Measurements from ENCODE around the gene MEGF11.
"Not testable (repeated sequence)": the region's sequence is repeated elsewhere in the genome, so short reads cannot be mapped to it uniquely, and the experiment has no call there.

The MEGF11 gene

DNA sequence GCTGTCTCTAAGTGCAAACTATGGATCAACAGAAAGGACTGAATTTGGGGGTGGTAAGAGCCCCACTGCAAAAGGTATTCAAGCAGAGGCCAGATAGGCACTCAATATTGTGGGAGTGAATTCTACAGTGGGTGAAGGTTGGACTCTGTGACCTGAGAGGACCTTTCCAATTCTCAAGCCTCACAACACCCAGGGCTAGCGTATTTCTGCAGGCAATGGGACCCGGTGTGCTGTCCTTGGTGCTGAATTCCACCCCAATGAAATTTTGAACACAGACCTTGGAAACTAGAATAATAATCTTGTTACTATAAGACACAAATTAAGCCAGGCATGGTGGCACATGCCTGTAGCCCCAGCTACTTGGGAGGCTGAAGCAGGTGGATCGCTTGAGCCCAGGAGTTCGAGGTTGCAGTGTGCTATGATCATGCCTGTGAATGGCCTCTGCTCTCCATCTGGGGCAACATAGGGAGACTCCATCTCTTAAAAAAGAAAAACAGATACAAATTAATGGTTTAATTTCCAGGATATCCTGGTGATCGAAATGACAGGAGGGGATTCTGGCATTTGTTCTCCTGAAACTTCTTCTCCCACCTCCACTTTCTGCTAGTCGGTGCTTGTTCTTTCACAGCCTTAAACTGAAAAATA lies 248.8 kb downstream of the MEGF11 start:
- DNase-seq (ENCODE audit: low read depth in 3 of 3) = no peak

DNA sequence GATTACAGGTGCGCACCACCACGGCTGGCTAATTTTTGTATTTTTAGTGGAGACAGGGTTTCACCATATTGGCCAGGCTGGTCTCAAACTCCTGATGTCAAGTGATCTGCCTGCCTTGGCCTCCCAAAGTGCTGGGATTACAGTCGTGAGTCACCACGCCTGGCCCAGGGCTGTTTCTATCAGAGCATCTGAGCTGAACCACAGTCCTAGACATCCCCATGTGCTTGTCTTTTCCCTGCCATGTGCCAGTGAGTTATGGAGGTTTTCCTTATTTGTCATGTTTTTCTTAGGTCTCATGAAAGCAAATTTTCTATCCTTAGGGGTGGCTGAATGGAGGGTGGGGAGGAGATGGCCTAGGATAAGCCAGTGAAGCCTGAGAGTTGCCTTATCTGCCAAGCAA lies 250.4 kb downstream of the MEGF11 start:
- not testable (repeated sequence) for DNase-seq (ENCODE audit: low read depth in 3 of 3)

DNA sequence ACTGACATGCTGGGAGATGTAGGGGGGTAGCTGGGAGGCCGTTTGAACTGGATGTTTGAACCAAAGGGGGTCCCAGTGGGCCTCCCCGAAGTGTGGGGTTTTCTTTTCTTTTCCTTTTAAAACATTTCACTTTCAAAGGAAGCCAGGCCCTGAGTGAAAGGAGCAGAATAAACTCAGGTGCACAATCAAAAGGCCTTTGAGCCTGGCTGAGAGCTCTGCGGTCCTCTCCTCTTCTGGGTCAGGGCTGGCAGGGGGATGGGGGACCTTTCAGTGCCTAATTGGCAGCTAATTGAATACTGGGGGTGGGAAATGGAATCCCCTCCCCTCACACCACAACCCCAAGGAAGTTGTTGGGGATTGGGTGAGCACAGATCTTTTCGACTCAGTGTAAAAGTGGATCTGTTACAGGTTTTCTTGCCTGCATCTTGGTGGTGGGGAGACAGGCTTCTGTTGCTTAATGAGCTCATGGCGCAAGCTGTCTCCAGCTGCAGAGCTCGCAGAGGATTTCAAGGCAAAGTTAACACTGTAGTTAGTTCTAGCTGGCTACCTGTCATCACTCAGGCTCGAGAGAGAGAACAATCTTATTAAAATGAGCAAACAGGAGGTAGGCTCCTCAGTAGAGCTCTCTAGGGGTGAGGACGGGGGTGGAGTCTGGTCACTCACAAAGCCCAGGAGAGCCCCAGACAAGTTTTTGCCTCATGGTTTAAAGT lies 251.7 kb downstream of the MEGF11 start:
- DNase-seq (ENCODE audit: low read depth in 3 of 3) = no peak

DNA sequence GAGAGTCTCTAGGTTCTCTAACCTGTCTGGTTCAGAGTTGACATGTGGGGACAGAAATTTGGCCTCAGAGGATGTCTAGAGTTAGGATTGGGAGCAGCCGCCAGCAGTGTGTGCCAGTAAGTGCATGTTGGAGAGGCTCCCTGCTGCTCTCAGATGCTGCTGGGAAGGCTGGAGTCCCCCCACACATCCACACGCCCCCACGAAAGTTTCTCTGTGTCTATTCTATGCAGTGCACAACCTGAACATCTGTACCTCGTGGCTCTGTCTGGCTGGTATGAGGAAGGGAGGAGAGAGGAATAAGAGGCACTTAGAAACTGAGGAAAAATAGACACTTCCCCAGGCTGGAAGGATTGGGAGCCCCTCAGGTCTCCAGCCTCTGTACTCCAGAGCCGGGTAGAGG lies 252.5 kb downstream of the MEGF11 start:
- DNase-seq (ENCODE audit: low read depth in 3 of 3) = no peak

DNA sequence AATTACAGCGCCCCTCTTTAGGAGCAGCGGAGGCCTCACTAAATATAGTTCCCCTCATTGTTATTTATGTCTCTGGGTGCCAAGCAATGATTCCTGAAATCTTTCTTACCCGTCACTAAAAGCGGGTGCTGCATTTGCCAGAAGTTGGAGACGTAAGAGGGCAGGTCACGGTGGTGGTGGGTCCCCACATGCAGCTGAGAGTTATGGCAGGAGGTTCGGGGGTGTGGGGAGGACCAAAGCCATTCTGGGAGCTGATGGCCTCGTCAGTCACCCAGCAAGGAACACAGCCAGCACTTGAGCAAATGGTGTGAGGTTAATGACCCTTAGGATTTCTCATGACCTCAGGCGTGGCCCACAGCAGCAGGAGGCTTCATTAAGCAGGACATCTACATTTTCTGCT lies 255.1 kb downstream of the MEGF11 start:
- no peak for DNase-seq (ENCODE audit: low read depth in 3 of 3)

DNA sequence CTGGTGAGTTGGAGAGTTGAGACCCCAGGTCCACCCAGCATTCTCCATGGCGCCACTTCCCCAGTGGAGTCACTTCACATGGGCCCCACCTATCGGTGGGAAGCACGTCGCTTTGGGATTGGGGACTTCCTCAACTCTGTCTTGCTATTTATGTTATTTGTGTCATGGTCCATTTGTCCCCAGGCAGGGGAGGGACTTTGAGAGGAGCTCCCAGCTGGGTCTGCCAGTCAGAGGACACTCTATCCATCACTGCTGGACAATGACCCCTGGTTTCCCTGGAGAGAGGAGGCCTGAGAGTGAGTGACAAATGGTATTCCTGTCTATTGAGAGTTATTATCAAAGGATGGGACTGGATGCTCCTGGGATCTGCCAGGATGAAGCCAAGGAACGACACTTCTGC lies 256.6 kb downstream of the MEGF11 start:
- DNase-seq (ENCODE audit: low read depth in 3 of 3) = no peak

DNA sequence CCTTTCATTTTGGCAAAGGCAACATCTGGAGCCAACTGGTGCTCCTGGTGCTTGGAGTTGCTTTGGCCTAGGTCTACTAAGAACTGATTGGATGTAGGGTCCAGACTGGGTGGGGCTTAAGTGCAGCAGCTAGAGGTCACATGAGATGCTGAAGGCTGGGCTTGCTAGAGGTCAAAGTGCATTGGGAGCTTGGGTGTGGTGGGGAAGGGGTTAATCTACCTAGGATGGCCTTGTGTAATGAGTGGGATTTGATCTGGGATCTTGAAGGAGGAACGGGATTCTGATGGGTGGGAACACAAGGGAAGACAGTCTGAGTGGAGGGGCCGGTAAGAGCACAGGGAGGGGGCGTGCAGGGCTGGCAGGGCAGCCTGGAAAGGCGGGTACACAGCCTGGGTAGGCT lies 258.7 kb downstream of the MEGF11 start:
- DNase-seq (ENCODE audit: low read depth in 3 of 3) = no peak

DNA sequence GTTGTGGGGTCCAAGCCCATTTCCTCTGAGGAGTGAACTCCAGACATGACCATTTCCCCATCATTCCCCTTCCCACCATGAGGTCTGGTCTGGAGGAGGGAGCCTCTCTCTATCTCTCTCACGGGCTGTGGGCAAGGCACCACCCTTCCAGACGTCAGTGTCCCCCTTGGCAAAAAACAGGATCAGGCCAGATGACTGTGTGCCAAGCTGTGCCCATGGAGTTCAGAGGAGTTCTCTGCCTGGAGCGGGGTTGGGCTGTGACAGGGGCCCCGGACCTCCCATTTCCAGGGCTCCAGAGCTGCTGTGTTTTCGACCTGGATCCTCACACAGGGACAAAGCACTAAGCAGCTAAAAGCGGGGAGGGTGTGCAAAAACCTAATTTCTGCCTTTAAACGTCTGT lies 259.8 kb downstream of the MEGF11 start:
- no peak for DNase-seq (ENCODE audit: low read depth in 3 of 3)

DNA sequence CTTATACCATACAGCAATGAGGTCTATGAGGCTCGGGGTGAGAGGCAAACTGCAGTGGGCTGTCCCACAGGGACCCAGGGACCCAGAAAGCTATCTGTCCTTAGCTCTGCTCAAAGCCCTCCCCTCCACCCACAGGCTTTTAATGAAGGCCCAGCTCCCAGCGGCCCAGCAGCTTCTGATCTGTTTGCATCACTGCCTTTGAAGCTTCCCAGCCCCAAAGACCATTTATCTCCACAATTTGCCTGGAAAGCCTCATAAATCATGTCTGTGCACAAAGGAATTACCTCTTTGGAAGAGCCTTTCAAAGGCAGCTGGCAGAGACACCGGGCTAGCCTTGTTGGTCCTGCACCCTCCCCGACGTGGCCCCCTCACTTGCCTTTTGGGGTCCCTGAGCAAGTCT lies 260.3 kb downstream of the MEGF11 start:
- DNase-seq (ENCODE audit: low read depth in 3 of 3) = no peak

DNA sequence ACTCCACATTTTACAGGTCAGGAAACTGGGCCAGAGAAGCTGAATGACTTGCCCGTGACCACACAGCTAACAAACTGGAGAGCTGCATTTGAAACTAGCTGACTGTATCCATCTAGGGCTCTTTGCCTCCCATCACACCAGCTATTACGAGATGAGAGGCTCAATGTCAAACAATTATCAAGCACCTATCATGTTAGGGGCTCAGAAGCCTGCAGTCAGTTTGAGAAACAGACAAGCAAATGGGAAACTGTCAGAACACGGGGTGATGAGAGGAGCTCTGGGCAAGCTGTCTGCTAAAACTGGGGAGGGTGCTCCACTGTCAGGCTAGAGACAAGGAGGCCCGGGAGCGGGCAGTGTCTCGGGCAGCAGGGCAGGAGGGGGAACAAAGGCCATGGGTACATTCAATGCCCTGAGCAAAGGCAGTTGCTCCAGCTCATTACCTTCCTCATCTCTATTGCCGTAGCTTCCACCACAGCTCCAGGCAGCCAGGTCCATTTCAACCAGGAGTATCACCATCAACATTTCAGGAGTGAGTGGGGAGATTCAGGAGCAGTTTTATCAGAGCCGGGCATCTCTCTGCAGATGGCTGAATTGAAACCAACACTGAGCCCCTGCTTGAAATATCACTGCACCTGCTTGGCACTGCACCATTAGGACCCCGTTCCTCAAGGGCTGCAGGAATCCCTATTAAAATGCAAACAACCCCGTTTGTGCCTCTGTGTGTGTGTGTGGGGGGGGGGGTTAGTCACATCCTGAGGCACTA lies 261.6 kb downstream of the MEGF11 start:
- DNase-seq (ENCODE audit: low read depth in 3 of 3) = no peak

DNA sequence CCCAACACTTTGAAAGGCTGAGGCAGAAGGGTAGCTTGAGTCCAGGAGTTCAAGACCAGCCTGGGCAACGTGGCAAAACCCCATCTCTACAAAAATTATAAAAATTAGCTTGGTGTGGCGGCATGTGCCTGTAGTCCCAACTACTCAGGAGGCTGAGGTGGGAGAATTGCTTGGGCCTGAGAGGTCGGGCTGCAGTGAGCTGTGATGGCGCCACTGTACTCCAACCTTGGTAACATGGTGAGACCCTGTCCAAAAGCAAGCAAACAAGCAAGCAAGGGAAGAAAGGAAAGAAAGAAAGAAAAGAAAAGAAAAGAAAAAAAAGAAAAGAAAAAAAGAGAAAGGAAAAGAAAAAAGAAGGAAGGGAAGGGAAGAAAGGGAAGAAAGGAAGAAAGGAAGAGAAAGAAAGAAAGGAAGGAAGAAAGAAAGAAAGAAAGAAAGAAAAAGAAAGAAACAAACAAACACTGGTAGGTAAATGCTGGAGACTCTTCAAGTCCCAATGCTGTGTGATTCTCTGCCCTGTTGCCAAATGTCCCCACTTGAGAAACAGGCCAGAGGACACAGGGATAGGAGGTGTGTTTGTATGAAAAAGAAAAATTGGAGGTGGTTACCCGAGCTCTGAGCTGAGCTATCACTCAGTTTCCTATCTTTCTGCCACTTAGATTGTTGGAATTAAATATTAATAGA lies 263.1 kb downstream of the MEGF11 start:
- DNase-seq (ENCODE audit: low read depth in 3 of 3) = no peak

DNA sequence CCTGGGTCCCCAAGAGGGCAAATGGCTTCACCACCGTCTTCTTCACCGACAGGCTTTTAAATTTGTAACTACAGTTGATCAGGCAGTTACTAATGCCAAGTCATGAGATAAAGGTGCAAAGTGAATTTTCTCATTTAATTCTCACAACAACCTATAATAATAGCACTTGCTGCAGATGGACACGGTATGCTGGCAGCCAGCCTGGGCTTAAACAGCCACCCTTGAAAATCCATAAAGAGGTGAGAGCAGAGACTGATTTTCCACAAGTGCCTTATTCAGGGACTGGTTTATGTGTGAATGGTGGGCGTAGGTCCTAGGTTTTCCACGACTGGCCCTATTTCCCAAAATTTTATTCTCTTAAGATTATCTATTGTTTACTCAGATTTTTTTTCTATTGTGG lies 266.4 kb downstream of the MEGF11 start:
- no peak for DNase-seq (ENCODE audit: low read depth in 3 of 3)

DNA sequence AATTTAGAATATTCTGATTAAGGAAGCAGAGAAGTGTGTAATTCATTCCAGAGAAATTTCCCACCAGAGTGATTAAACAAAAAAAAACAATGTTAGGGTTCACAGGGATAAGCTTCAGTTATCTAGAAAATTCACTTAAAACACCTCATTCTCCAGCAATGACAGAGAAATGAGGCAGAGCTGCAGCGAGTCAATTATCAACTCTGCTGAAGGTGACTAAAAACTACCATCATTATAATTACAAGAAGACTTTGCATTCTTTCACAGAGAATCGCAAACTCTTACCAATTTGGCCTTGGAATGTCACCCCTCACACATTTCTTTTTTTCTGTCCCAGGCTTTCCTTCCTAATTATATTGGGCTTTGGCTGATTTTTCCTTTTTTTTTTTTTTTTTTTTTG lies 267.1 kb downstream of the MEGF11 start:
- DNase-seq (ENCODE audit: low read depth in 3 of 3) = no peak

DNA sequence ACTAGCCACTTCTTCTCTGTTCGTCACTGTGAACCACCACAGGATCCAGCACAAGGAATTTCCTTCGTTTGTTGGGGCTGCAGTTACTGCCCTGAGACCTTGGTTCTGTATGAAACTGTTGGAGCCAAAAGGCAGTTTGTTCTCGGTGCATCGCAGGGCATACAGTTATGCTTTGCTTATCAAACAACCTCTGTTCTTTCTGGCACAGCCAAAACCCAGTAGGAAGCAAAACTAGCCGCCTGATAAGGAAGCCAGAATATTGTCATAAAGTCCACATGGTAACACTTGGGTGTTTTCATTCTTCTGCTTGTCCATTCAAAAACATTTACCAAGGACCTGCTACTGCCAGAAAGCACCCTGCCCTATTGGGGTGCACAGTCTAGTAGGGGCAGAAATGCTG lies 268.2 kb downstream of the MEGF11 start:
- no peak for DNase-seq (ENCODE audit: low read depth in 3 of 3)

DNA sequence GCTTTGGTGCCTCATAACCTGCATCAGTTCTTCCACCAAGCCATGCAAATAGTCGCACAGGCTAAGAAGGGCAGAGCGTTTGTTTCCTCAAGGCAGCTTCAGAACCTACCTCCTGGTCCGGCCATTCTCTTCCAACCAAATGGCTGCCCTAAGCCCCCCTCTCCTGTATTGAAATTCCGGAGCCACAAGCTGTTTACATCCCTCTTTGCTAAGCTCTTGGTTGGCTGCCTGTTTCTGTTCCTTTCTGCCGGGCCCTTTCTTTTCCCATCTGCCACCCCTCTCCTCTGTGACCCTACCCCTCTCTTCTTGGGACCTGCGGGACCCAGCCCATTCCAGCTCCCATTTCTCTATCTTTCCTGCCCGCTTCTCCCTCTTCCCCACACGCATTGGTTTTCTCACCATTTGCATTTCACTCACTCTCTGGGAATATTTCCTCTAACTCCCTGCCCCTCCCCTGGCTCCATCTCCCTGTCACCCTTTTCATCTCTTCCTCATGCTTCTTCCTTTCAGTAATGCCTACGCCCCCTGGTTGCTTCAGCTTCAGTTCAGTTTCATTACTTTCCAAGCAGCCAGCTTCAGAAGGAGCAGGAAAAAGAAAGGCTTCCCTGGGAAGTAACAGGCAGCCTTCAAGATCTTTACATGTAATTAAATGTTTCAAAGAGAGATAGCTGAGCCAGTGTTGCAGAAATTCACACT lies 270.8 kb downstream of the MEGF11 start:
- no peak for DNase-seq (ENCODE audit: low read depth in 3 of 3)

DNA sequence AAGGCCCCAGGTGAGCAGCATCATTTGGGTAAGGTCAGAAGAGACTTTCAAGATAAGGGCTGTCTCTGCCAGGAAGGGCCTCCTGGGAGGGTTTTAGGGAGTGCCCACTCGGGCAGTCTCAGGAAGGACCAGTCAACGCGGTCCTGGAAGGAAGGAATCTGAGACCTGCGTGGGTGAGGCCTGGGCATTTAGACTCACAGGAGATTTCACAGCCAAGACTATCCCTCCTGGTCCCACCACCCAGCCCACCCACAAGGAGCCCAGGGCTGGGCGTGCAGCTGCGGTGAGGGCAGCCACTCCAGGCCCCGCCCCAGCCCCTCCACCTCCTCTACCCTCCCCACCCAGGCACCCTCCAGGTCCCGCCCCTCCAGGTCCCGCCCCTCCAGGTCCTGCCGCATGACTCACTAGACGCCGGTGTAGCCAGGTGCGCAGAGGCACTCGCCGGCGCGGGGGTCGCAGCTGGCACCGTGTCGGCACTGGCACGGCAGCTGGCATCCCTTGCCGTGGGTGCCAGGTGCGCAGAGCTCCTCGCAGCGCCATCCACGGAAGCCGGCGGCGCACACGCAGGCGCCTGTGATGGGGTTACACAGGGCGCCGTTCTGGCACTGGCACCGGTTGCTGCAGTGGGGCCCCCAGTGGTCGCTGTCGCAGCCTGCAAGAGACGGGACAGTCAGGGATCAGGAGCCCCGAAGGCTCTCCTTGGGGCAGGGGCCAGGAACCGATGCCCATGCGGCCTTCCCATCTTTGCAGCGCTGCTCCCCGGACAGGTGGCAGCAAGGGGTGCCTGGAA lies 271.5 kb downstream of the MEGF11 start:
- peak; percentile 19 to 49 (median 21) for DNase-seq (ENCODE audit: low read depth in 3 of 3)

DNA sequence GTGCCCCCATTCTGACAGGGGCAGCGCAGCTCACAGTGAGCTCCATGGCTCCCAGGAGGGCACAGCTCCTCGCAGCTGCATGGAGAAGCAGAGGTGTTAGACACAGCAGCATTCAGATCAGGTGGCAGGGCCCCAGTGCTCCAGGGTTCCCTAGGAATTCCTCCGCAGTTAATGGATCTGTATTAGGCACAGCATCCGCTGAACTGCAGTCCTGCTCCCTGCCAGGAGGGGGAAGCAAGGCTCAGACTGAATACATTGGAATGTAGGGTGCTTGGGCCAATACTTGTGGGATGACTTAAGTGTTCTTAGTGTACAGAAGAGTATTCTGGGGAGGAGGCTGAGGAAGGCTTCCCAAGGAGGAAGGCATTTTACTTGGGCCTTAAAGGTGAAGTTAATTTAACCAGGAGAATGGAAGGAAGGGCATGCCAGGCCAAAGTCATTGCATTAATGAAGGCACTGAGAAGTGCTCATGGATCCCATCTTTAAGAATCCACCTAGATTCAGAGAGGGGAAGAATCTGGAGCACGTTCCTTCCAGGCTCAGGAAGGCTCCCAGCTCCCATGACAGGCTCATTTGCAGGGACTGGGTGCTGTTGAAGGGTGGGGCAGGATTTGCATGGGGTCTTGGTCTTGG lies 272.6 kb downstream of the MEGF11 start:
- no peak for DNase-seq (ENCODE audit: low read depth in 3 of 3)

DNA sequence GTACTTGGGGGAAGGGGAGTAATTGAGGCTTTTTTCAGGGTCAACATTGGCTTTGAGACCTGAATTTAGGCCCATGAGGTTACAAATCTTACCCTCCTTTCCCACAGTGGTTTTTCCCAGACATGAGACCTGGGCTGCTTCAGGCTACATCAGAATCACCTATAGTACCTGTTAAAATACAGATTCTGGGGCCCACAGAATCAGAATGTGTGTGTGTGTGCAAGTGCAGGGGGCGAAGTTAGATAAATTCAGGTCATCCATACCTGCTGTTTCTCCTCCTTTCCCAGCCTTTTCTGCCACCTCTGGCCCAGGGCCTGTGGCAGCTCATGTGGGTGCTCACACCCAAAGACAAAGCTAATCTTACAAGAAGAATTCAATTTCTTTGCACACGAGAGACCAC lies 273.7 kb downstream of the MEGF11 start:
- DNase-seq (ENCODE audit: low read depth in 3 of 3) = no peak

DNA sequence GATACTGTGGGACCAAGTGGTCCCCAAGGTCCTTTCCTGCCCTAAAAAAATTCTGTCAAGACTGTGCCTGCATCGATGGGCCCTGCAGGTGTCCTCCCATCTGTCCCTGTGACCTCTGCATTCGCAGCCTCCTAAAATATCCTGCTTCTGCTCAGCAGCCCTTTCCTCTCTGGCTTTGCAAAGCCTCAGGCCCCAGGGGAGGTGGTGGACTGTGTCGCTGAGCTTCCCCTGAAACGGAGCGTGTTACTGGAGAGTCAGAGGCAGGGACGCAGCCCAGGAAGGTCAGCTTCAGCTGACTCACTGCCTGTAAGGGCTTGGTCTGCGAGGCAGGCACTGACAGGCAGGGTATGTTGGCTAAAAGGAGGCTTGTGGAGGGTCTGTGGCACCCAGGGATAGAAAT lies 274.2 kb downstream of the MEGF11 start:
- no peak for DNase-seq (ENCODE audit: low read depth in 3 of 3)

DNA sequence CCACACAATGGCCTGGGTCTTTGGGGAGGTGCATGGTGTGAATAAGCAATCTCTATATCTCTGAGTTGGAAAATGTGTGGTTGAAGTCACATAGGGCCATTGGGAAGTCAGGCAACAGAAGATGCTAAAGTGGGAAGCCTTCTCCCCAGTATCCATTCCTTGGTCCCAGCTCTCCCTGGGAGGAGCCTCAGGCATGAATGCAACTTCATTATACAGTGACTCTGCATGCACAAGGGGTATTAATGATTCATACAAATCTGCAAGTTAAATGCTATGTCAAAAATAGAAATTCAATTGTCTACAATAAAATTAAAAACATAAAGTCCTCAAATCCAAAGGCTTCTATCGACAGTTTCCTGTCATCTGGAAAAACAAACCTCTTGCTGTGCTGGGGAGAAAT lies 275.4 kb downstream of the MEGF11 start:
- no peak for DNase-seq (ENCODE audit: low read depth in 3 of 3)

DNA sequence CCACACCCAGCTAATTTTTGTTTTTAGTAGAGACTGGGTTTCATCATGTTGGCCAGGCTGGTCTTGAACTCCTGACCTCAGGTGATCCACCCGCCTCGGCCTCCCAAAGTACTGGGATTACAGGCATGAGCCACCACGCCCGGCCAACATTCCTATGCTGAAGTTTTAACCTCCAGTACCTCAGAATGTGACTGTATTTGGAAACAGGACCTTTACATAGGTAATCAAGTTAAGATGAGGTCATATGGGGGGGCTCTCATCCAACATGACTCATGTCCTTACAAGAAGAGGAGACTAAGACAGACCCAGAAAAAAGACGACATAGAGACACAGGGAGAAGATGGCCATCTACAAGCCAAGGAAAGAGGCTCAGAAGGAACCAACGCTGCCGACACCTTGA lies 277.4 kb downstream of the MEGF11 start:
- not testable (repeated sequence) for DNase-seq (ENCODE audit: low read depth in 3 of 3)
